ENCODE measurements around the gene COL19A1.
"Not testable (repeated sequence)": the region's sequence is repeated elsewhere in the genome, so short reads cannot be mapped to it uniquely, and the experiment has no call there.

COL19A1 gene

DNA sequence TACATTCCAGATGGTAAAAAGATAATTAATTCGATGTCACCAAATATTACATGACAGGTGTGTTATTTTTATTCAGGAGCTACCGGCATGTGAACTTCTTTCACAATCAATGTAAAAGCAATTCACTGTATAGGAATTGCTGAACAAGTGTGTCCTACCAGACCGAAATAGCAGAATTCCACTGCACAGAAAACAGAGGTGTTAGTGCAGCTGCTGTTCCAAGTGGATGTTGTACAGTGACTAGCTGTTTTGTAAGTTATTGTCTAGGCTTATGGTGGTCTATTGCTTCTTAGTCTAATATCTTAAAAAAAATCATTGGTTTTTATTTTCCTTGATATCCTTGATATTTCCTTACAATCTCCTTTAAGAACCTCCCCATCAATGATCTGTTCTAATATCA, 107.4 kb downstream of the COL19A1 start:
- no peak for DNase-seq

DNA sequence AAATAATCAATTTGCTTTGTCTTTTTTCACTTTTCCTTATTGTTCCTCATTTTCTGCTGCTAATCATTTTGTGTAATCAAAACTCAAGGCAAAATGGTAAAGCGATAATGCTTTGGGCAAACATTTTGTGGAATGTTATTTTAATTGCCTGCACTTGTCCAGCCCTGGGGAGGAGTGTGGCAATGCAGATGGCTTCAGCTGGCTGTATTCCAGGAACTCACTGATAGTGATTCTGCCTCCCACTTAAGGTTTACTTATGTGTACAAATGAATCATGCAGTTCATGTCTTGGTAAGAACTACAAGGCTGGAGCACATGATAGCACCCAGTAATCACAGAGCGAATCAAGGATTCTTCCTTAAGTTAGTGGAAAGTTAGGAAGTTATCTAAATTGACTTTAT, 107.8 kb downstream of the COL19A1 start:
- DNase-seq, result peak; percentile 17

DNA sequence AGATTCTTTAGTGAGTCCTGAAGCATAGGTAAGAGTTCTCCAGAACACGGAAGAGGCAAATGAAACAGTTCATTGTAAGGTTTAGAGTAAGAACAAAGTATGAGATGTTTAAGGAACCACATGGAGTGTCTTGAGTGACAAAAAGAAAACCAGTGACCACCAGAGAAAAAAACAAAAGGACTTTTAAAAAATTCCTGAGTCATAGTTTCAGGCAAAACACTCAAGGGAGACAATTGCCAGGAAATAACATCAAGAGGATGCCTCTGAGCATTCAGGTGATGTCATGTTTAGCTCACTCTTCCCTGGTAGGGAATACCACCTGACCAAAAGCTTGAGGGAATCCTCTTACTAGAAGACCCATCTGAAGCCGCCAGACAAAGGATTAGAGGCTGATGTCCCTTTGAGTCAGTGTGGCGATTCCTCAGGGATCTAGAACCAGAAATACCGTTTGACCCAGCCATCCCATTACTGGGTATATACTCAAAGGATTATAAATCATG, 110.3 kb downstream of the COL19A1 start:
- no peak for DNase-seq

DNA sequence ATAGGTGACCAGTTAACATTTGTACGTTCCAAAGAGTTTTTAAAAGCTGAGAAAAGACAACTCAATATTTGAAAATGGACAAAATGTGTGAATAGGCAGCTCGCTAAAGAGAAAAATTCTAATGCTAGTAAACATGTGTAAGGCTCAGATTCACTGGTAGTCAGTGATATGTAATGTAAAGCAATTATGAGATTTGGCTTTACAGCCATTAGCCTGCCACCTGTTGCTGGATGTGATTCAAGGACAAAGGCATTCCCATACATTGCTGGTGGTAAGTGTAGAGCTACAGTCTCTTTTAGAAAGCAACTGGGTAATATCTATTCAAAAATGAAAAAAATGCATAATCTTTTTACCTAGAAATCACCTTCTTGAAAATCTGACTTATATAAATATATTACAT, 114.3 kb downstream of the COL19A1 start:
- no peak for DNase-seq

DNA sequence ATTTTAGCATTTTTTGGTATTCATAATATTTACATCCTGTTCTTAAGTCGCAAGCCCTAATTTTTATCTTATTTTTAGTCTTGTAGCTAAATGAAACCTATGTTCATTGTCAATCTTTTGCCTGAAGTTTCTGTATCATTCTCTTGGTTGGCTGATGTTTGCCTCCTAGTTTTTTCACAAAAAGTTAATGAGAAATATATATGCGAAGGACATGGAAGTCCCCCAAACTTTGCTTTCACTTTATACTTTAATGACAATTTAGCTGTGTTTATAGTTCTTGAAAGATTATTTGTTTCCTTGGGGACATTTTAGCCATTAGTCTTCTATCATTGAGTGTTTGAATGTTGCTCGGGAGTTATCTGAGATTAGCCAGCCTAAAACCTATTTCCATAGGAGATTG, 118.2 kb downstream of the COL19A1 start:
- DNase-seq, result no peak

DNA sequence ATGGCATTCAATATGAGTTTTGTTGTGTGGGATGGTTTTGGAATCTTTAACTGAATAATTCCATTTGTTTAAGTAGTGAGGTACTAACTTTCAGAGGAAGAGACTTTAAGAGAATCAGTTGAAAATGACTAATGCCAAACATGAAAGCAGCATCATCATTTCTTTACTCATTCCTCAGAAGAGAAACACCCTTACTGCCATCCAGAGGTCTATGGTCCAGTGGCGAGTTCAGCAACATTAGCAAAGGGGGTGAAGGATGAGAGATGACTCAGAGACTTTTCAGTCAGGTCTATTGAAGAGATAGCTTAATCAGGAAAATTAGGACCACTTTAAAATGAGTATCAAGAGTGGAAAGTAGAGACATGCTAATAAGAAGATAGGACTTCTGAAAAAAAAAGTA, 118.8 kb downstream of the COL19A1 start:
- DNase-seq, result no peak

DNA sequence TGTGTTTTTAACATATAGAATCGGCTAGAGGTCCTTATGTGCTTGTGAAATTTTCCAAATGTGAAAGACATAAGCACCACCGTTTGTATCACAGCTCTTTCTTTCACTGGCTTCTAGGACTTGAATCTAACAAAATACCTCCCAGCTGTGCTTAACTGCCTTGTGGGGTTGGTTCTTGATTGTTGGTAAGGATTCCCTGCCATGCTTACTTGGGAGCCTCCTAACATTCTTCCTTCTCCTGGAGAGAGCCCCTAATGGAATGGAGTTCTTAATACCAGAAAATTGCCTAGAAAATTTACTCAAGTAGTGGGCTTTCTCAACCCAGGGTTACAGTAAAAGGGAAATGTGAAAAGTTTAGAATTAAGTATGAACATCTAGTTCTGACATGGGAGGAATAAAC, 121.2 kb downstream of the COL19A1 start:
- DNase-seq, result no peak

DNA sequence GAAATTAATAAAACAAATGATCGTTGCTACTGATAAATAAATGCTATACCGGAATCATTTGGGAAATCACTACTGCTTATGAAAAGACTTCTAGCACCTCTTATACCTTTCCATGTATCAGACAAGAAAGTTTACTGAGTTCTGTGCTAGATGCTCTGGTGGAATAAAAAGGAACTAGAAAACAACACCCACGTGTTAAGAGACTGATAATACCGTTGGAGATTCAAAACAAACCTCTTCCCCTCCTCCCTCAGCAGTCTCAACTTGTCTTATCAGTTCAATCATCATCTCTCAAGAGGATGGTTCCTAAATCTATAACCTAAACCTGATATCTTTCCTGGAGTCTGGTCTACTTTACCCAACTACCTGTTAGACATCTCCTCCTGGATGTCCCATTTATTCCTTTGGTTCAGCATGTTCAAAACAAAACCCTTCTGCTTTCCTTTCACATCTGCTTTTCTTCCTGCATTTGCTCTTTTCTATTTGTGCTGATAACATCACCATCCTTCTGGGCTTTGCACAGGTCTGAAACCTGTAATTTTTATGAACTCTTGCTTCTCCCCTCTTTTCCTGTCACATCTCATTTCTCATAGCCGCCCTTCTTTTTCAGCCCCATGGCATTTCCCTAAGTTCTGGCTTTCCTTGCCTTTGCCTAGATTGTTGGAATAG, 122.2 kb downstream of the COL19A1 start:
- no peak for DNase-seq

DNA sequence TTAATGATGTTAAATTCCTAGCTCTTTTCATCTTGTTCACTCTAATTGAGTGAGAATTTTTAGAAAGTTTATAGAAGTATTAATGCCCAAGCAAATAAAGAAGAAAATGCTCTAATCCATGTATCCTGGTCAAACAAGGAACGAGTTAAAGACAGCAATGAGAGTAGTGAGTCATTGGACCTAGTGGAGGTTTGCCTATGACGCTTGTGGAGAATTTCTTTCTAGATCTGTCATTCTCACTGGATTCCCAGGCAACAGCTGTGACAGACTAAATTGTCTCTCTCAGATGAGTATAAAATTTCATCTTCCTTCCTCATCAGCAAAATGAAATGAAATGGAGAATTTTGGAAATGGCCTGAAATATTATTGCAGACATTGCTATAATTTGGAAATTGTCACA, 127.9 kb downstream of the COL19A1 start:
- no peak for DNase-seq

DNA sequence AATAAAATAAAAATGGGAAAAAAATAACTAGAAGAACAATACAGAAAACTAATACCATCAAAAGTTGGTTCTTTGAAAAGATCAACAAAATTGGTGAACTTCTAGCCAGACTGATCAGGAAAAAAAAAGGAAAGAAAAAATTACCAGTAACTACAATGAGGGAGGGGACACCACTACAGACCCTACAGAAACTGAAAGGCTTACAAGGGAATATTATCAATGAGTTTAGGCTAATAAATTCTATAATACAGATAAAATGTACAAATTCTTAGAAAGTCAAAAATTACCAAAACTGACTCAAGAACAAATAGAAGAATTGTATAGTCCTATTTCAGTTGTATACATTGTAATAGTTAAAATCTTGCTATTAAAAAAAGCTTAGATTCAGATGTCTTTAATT, 141.8 kb downstream of the COL19A1 start:
- DNase-seq, result no peak

DNA sequence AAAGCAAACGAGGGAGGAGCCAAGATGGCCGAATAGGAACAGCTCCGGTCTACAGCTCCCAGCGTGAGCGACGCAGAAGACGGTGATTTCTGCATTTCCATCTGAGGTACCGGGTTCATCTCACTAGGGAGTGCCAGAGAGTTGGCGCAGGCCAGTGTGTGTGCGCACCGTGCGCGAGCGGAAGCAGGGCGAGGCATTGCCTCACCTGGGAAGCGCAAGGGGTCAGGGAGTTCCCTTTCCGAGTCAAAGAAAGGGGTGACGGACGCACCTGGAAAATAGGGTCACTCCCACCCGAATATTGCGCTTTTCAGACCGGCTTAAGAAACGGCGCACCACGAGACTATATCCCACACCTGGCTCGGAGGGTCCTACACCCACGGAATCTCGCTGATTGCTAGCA, 144.0 kb downstream of the COL19A1 start:
- not testable (repeated sequence) for DNase-seq

DNA sequence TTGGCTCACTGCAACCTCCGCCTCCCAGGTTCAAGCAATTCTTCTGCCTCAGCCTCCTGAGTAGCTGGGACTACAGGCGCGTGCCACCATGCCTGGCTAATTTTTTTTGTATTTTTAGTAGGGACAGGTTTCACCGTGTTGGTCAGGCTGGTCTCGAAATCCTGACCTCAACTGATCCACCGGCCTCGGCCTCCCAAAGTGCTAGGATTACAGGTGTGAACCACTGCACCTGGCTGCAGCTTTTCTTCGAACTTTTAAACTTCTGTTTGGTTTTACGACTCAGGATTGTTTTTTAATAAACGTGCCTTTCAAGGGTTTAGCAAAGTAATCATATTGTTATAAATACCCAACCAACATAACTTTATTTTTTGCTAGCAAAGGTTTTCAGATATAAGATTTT, 156.8 kb downstream of the COL19A1 start:
- not testable (repeated sequence) for DNase-seq

DNA sequence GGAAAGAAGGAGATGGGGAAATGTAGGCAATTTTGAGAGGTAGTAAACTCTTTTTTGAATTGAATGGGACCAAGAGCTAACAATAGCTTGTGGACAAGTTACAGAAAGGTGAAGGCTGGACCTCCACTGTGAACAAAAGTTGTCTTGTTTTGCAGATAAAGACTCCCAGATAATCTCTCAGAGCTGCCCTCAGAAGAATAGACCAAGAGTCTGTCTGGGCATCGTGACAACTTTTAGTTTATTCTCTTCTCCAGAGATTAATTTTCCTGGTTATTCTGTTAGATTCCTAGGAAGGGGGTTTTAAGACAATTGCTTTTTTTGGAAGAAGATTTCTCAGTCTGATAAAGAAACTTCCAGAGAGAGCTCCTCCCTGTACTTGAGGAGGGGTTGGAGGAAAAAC, 161.9 kb downstream of the COL19A1 start:
- DNase-seq, result no peak

DNA sequence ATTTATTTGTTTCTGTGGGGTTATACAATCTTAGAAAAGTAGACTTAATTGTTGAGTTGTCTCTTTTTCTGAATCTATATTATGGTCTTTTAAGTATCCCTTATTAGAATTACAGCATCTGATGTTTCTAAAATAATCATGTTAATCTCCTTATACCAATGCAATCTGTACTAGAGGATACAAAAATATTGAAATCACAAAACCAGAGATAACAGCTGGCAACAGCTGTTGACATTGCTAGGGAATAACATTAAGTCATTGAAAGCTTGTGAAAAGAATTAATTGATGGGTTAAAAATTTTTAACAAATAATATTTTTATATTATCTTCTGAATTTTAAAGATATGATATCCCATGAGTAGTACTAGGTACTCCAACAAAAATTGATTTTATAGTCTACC, 162.6 kb downstream of the COL19A1 start:
- no peak for DNase-seq

DNA sequence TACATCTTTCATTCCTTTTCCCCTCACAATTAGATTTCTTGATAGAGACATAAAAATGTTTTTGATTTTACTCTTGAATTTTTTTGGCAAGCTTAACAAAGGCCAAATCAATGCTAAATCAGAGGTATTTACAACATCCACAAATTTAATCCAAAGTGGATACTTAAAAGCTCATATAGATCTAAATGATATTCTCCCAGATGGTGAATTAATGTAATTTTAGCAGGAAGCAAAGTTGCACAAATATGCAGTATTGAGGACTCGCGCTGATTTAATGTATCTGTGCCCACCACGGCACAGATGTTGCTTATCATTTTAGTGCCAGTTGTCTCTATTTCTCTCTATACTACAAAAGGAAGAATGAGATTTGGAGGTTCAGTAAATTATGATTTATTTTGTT, 167.4 kb downstream of the COL19A1 start:
- DNase-seq, result no peak

DNA sequence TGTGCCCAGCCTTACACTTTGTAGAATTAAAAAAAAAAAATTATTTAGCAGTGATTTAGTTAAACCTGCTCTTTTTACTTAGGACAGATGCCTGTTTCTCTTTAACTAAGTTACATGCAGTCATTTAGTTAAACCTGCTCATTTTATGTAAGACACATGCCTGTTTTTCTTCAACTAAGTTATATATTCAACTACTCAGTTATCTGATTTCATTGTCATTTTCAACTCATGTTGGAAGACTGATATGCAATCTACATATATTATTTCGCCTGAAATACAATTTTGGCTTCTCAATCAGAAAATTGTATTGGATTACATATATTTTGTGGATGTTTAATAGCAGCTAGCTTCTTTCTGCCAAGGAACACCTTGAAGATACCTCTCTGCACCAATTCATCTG, 171.1 kb downstream of the COL19A1 start:
- DNase-seq, result no peak

DNA sequence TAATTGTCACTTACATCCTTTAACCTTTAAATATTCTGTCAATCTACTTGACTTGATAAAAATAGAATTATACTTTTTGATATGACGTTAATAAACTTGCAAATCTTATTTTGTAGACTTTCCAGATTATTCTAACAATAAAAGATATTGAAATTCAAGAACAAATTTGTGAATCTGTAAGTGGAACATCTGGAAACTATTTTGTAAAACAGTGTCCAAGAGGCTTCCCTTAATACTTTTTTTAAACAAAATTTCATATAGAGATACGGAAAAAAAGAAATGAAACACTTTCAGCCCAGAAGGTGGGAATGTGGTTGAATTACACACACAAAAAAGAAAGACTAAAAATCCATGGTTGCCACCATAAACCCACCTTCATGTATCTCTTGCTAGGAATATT, 174.4 kb downstream of the COL19A1 start:
- DNase-seq, result no peak

DNA sequence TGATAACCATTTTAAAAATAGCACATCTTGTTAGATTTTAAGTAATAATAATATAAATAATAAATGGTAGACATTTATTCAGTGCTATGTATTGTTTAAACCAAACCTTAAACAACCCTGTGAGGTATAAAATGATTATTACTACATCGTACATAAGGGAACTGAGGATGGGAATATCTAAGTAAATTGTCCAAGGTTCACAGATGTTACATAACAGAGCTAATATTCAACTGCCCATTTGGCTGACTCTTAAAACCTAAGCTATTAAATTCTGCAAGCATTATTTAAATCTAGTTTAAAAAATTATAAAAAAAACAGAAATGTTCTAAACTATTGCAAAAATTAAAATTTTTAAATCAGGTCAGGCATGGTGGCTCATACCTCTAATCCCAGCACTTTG, 175.1 kb downstream of the COL19A1 start:
- DNase-seq, result no peak

DNA sequence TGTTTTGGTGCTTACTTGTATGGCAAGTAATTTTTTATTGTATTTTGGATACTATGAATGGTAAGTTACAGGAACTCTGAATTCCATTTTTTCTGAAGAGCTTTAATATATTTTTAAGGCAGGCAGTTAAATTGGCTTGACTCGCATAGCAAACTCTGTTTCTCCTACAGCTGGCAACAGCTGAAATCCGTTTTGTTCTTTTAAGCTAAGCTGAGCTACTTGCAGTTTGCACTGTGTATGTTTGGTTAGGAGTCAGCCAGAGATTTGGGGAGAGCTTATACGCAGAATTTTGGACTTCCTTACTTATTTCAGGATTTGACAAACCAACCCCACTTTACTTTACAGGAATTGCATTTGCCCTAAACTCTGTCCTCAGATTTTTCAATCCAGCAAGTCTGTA, 179.1 kb downstream of the COL19A1 start:
- no peak for DNase-seq

DNA sequence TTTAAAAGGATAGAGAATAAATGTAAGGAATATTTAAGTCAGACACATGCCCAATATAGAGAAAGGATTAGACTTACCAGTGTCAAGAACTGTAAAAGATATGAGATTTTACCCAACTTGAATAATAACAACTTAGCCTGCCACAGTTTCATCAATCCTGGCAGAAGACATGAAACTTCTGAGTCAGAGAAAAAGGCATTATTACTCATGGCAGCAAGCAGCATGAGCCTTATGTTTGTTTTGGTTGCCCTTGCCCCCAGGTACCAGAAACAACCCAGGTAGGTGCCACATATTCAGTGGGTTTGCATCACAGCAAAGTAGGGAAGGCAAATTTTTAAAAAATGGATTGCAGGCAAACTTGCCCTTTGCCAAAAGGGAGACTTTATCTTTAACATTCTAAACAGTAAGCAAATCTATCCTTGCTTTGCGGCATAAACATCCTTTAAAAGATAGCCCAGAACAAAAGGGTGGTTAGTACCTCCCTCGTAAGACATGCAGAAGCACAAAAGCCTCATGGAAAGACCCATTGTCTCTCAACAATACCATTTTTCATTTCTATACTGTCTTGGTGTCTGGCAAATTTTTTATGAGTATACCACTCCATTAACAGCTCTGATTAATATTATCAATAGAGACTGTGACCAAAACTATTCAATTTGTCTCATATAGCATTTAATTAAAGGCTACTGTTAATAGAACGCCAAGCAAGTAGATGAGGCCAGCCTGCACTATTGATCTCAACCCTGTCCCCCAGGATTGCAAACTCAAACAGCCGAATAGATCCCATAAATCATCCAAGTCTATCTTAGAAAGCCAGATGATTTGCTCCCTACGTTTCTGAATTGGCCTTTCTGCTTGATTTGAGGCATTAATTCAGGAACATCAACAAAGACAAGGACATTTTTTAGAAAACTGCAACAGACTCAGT, 185.1 kb downstream of the COL19A1 start:
- DNase-seq, result no peak

DNA sequence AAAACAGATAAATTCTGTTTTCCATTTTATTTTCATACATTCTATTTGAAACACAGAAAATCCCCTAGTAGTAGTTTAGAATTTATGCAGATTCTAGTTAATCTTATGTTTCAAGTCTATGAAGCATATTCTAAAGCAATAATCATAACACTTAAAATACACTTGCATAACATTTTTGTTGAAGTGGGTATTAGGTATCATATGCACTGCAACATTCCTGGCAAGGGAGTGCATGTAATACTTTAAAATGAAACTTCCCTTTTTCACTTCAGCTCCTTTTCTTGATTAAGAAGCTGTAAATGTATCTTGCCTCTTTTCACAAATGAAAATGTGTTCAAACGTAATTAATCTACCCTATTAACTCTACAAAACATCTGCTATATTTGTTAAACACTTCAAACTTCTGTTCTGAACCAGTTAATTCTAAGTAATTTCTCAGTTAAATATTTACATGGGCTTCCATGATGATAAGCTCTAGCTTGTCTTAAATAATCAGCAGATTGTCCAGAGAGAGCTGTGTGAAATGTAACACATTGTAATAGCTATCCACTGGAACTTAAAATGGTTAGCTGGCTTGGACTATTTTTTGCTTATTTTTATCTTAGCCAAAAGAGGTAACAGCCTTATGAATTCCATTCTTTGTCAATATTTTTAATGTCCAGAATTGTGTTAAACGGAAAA, 192.8 kb downstream of the COL19A1 start:
- DNase-seq, result no peak

DNA sequence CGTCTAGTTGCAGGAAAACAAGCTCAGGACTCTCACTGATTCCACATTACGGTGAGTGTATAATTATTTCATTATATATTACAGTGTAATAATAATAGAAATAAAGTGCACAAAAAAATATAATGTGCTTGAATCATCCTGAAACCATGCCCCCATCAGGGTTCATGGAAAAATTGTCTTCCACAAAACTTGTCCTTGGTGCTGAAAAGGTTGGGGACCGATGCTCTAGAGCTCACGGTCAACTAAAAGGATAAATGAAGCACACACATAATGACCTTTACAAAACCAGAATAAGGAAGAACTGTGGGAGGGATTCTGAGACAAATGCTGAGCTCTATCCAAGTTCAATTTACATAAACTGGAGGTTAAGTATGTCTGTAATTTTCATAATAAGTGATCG, 194.3 kb downstream of the COL19A1 start:
- DNase-seq, result no peak

DNA sequence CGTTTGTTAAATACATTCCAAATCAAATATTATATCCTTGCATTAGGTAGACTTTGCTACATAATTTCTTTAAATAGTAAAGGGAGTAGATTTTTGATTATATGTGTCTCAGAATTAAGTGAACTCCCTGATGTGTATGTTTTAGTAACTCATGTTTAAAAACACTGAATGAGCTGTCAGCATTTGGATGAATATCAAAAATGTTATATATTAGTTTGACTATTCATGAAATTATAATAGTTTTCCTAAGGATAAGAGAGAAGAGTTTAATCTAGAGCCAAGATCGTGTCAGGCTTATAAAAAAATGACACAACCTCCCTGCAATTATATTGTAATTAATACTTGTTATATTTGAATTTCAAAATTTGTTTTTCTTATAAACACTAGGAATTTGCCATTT, 195.2 kb downstream of the COL19A1 start:
- DNase-seq, result no peak

DNA sequence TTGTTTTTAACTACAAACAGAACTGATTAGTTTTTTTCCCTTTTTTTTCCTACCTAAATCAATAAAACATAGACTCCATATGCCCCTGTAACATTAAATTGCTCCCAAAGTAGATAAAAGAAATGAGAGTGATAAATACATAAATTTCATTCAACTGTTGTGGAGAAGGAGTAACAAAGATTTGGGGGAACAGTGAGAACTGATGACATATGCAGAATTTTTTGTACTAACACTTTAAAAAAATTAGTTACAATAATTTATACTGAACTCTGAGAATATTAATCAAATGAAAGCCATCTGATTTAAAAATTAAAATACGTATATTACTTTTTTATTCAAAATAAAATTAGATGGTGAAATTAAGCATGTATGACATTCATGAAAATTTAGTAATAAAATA, 195.7 kb downstream of the COL19A1 start:
- no peak for DNase-seq
